HepG2 (cell line): ENCODE results near the gene LEMD1. TPM values are rescaled to one million over a fixed set of nuclear protein-coding genes. Genes with fewer than 3 reads are reported as not detected.

ENCODE experiments used
- ATAC-seq: fragments of 200-7000 bp; cut with Tn5 transposase; 3 replicates; pipeline ENCODE4 v1.9.1; 2020; ENCODE audit warnings: mild to moderate bottlenecking, moderate library complexity
- BruUV-seq: library from RNA; stranded (reverse); fragments of 400-500 nt; replicated peaks from 2 replicates; lab custom pipeline; 2021; lab: Mats Ljungman, UMichigan
- CTCF ChIA-PET: fragments of 300-600 bp; formaldehyde crosslinking; extraction: SDS; loops from one replicate; lab custom pipeline; 2021; ENCODE audit warnings: low total read pairs, inconsistent platforms, low intra/inter-chr PET ratio; lab: Yijun Ruan, JAX
- POLR2A ChIA-PET: fragments of 350-600 bp; sonication (Branson Sonifier 250); formaldehyde crosslinking; loops from one replicate; lab custom pipeline; 2020; ENCODE audit warnings: antibody characterized with exemption, inconsistent platforms; lab: Yijun Ruan, JAX
- DNase-seq: peaks from one replicate; pipeline ENCODE4 v3.0.0-alpha.2; 2015; ENCODE audit warnings: low spot score
- FAIRE-seq: peaks from 3 replicates; lab custom pipeline; 2011; peaks lifted over from hg19 to GRCh38; lab: Jason Lieb, UNC
- H2AFZ ChIP-seq: one replicate; pipeline ENCODE4 v1.6.1; 2011; ENCODE audit warnings: low read length, inconsistent platforms
- H3K27ac ChIP-seq: fragments of 300-600 bp; 3 replicates; pipeline ENCODE4 v1.8.0; 2011; ENCODE audit warnings: mixed run types, mild to moderate bottlenecking, mixed read lengths, low read length, inconsistent platforms; ENCODE audit not compliant: insufficient read depth; ENCODE audit errors: extremely low read length
- H3K27me3 ChIP-seq, 2 experiments: fragments of 200-600 bp in 1 of 2; 2 replicates in 1 of 2; 3 replicates in 1 of 2; pipeline versions ENCODE4 v1.6.0 to v1.8.0; 2011; ENCODE audit warnings: low read length in 2 of 2, mild to moderate bottlenecking in 2 of 2, moderate library complexity in 2 of 2, inconsistent platforms in 1 of 2; ENCODE audit not compliant: insufficient read depth in 2 of 2, control insufficient read depth in 1 of 2
- H3K36me3 ChIP-seq, 2 experiments: fragments of 200-600 bp in 1 of 2; replicated peaks in 1 of 2; 2 replicates in 1 of 2; 3 replicates in 1 of 2; pipeline versions ENCODE4 v1.5.1 to v1.8.0; 2011; ENCODE audit warnings: low read length in 2 of 2, inconsistent platforms in 1 of 2; ENCODE audit not compliant: insufficient read depth in 2 of 2, control insufficient read depth in 1 of 2
- H3K4me1 ChIP-seq: 2 replicates; pipeline ENCODE4 v1.5.1; 2012; ENCODE audit warnings: low read length, inconsistent platforms; ENCODE audit not compliant: insufficient read depth
- H3K4me2 ChIP-seq: 2 replicates; pipeline ENCODE4 v1.6.0; 2011; ENCODE audit warnings: low read depth, low read length, inconsistent platforms
- H3K4me3 ChIP-seq, 3 experiments: fragments of 200-600 bp in 1 of 3; sonication (generic), shearing (Covaris generic) in 1 of 3; replicated peaks in 1 of 3; 2 replicates each; pipeline ENCODE4 v1.5.1; 2011 to 2016; ENCODE audit warnings: low read length in 3 of 3, inconsistent platforms in 2 of 3, low read depth in 2 of 3, mild to moderate bottlenecking in 2 of 3, control low read depth in 1 of 3, mixed read lengths in 1 of 3; ENCODE audit not compliant: insufficient read depth in 1 of 3
- H3K79me2 ChIP-seq: one replicate; pipeline ENCODE4 v1.6.1; 2011; ENCODE audit warnings: low read length, inconsistent platforms; ENCODE audit not compliant: insufficient read depth
- H3K9ac ChIP-seq: 2 replicates; pipeline ENCODE4 v1.6.0; 2011; ENCODE audit warnings: mild to moderate bottlenecking, low read depth, low read length, inconsistent platforms; ENCODE audit not compliant: insufficient read depth
- H3K9me3 ChIP-seq: 2 replicates; pipeline ENCODE4 v1.5.1; 2012; ENCODE audit warnings: mild to moderate bottlenecking, low read length
- H4K20me1 ChIP-seq: 2 replicates; pipeline ENCODE4 v1.6.0; 2011; ENCODE audit warnings: inconsistent platforms, mild to moderate bottlenecking, low read length, moderate library complexity; ENCODE audit not compliant: insufficient read depth
- ATF7-NPFF ChIP-seq: sonication (generic); formaldehyde crosslinking; IDR thresholded peaks from 2 replicates; pipeline ENCODE4 v1.8.1; 2023; ENCODE audit warnings: mild to moderate bottlenecking, low read depth, missing genetic modification reagents, moderate library complexity
- ETV5 ChIP-seq: IDR thresholded peaks from 2 replicates; pipeline ENCODE4 v1.6.1; 2018; ENCODE audit warnings: missing biosample characterization, missing genetic modification reagents, inconsistent platforms, borderline replicate concordance
- MATR3 ChIP-seq: sonication (generic); formaldehyde crosslinking; IDR thresholded peaks from 2 replicates; pipeline ENCODE4 v1.4.0; 2020; ENCODE audit warnings: missing genetic modification reagents
- RAD21 ChIP-seq: fragments of 450-650 bp; formaldehyde crosslinking; IDR thresholded peaks from 2 replicates; pipeline ENCODE4 v1.5.0; 2020; ENCODE audit warnings: mild to moderate bottlenecking
- TAF15 ChIP-seq: fragments of 200-400 bp; formaldehyde crosslinking; IDR thresholded peaks from one replicate; pipeline ENCODE4 v1.6.1; 2018; ENCODE audit warnings: mild to moderate bottlenecking, low read depth, low read length; ENCODE audit not compliant: poor library complexity, severe bottlenecking
- TFDP1 ChIP-seq: IDR thresholded peaks from 2 replicates; pipeline ENCODE4 v1.6.1; 2016; ENCODE audit warnings: missing compliant biosample characterization, missing genetic modification reagents, borderline replicate concordance
- TSC22D2 ChIP-seq: sonication (generic); formaldehyde crosslinking; IDR thresholded peaks from 2 replicates; pipeline ENCODE4 v1.5.1; 2020; ENCODE audit warnings: missing genetic modification reagents, mild to moderate bottlenecking, borderline replicate concordance
- ZNF101 ChIP-seq: sonication (generic); formaldehyde crosslinking; IDR thresholded peaks from 2 replicates; pipeline ENCODE4 v1.4.0; 2020; ENCODE audit warnings: mild to moderate bottlenecking, low read depth, missing genetic modification reagents, borderline replicate concordance
- ZNF253 ChIP-seq: sonication (generic); formaldehyde crosslinking; IDR thresholded peaks from 2 replicates; pipeline ENCODE4 v1.8.0; 2022; ENCODE audit warnings: mild to moderate bottlenecking, missing genetic modification reagents, borderline replicate concordance
- ZNF619 ChIP-seq: sonication (generic); formaldehyde crosslinking; IDR thresholded peaks from 2 replicates; pipeline ENCODE4 v1.4.0; 2020; ENCODE audit warnings: mild to moderate bottlenecking, missing genetic modification reagents
- WGBS: methylation state at CpG from one replicate; pipeline ENCODE4 v1.1.6; 2017; ENCODE audit warnings: low lambda C conversion rate; 5-methylcytosine and 5-hydroxymethylcytosine counted together
- in situ Hi-C: cut with HindIII; loops from 2 replicates; pipeline ENCODE4 v1.10.0; 2017; ENCODE audit warnings: low pct_unique_long_range_greater_than_20kb; ENCODE audit not compliant: extremely low pct_ligation_motif_present
- intact Hi-C: fragments of 100-400 bp; cut with micrococcal nuclease; formaldehyde crosslinking; loops from one replicate; pipeline ENCODE4 v1.10.0; 2022; ENCODE audit not compliant: unreplicated experiment
- polyA plus RNA-seq, 8 experiments: library from polyadenylated mRNA; depleted of rRNA in 3 of 8; stranded (reverse) in 7 of 8; unstranded in 1 of 8; fragments of >200 nt; fragmentation: Illumina TruSeq in 4 of 8; extraction: Trizol in 4 of 8; gene quantifications; 2 replicates each; pipeline versions ENCODE4 v1.2.1 to v1.2.3, GENCODE V29; 2011 to 2016; ENCODE audit warnings: low read depth in 4 of 8, missing spikeins in 1 of 8, mixed read lengths in 1 of 8; ENCODE audit not compliant: insufficient read depth in 1 of 8
- total RNA-seq, 5 experiments: library from RNA; depleted of rRNA; stranded (reverse); fragments of >200 nt; fragmentation: Illumina TruSeq; extraction: Trizol; gene quantifications; 2 replicates each; pipeline ENCODE4 v1.2.3, GENCODE V29; 2016; ENCODE audit warnings: low read depth in 1 of 5
- TF ChIP-seq, protein P1 (sequence below): sonication (generic); formaldehyde crosslinking; IDR thresholded peaks from 2 replicates; pipeline ENCODE4 v1.4.0; 2020; ENCODE audit warnings: missing genetic modification reagents, borderline replicate concordance
- TF ChIP-seq, protein P2 (sequence below): sonication (generic); formaldehyde crosslinking; IDR thresholded peaks from 2 replicates; pipeline ENCODE4 v1.5.1; 2020; ENCODE audit warnings: missing genetic modification reagents, mild to moderate bottlenecking, borderline replicate concordance
- TF ChIP-seq, protein P3 (sequence below): sonication (generic); formaldehyde crosslinking; IDR thresholded peaks from 2 replicates; pipeline ENCODE4 v1.4.0; 2020; ENCODE audit warnings: missing genetic modification reagents

LEMD1 gene
- total and polyA plus RNA-seq, 2 of the 13 experiments (the other 11 are each of a cell fraction or from before 2014, with no cell fraction given) = 1.4 to 2.3 TPM

DNA sequence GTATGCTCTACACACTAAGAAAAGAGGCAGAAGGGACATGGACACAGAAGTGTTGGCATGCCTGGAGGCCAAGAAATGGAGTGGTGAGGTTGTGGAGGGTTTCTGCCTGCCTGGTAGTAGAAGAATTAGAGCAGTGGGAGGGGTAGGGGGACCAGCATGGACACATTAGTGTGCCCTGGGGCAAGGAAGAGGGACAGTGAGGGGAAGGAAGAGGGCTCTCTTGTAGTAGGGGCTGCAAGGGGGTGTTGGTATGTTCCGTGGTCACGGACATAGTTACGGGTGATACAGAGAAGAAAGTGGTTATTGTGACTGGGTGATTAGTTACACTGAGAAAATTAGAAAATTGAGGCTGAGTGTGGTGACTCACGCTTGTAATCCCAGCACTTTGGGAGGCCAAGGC lies 23.3 kb downstream of the LEMD1 start (continued):
- TF ChIP-seq, protein P1, sequence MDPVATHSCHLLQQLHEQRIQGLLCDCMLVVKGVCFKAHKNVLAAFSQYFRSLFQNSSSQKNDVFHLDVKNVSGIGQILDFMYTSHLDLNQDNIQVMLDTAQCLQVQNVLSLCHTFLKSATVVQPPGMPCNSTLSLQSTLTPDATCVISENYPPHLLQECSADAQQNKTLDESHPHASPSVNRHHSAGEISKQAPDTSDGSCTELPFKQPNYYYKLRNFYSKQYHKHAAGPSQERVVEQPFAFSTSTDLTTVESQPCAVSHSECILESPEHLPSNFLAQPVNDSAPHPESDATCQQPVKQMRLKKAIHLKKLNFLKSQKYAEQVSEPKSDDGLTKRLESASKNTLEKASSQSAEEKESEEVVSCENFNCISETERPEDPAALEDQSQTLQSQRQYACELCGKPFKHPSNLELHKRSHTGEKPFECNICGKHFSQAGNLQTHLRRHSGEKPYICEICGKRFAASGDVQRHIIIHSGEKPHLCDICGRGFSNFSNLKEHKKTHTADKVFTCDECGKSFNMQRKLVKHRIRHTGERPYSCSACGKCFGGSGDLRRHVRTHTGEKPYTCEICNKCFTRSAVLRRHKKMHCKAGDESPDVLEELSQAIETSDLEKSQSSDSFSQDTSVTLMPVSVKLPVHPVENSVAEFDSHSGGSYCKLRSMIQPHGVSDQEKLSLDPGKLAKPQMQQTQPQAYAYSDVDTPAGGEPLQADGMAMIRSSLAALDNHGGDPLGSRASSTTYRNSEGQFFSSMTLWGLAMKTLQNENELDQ (CRISPR knock-in tag) = no peak
- TF ChIP-seq ZNF253 (no peak), TSC22D2 (CRISPR knock-in tag) (no peak)

DNA sequence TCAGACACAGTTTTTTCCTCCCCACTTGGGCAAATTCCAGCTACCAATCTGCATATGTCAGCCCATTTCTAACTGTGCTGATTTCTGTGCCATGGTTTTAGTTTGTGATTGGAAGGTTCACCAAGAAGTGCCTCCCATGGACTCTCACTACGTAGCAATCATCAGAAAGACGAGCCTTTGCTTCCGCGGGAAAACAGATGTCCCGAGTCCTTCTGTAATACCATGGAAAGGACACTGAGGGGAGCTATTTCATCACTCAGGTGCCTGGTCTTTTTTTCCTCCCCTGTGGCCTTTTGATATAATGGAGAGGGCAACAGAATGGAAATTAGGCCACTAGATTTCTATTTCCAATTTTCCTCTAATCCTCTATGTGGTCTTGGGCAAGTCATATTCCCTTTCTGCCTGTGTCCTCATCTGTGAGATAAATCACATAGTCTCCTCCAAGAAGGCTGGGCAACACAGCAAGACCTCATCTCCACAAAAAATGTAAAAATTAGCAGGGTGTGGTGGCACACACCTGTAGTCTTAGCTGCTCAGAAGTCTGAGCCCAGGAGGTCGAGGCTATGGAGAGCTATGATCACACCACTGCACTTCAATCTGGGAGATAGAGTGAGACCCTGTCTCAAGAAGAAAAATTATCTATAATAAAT lies 24.8 kb downstream of the LEMD1 start:
- Histone ChIP-seq H3K27ac (no peak overlapping the region), H3K27me3 (no peaks in the 10 kb centered on the region; a peak in 1 of 5 replicates), H4K20me1 (no peaks in the 10 kb centered on the region), H3K79me2 (no peaks in the 10 kb centered on the region), H3K9ac (no peak overlapping the region), H3K4me2 (no peak overlapping the region), H2AFZ (no peak overlapping the region), H3K4me3 (no peak overlapping the region), H3K36me3 (no peaks in the 10 kb centered on the region), H3K4me1 (peaks cover 12% of the 10 kb centered on the region), H3K9me3 (no peaks in the 10 kb centered on the region)
- in situ Hi-C loops = loop anchor here (5.0 kb wide), 2 partner anchors 90 to 125 kb away; no protein-coding TSS in a partner anchor
- ATAC-seq (peak; percentile 67), DNase-seq (peak; percentile 64), FAIRE-seq (peak; percentile 54)
- 0% methylated on average over 6 of the region's 6 CpGs for WGBS
- CTCF ChIA-PET = interaction anchor here (1.4 to 3.3 kb wide), 4 partner anchors 58 to 127 kb away, joined by 6 to 51 read pairs (median 14); no protein-coding TSS in a partner anchor
- intact Hi-C loops = loop anchor here (1.0 to 2.0 kb wide), 3 partner anchors 58 to 127 kb away; no protein-coding TSS in a partner anchor
- POLR2A ChIA-PET = interaction anchor here (1.3 kb wide), 1 partner anchor 88 kb away, joined by 6 read pairs; no protein-coding TSS in a partner anchor
- BruUV-seq = no TSS peak
- TF ChIP-seq TFDP1 (CRISPR knock-in tag) = peak; percentile 37; the same call in 1 of the 2 replicates
- TF ChIP-seq ETV5 (CRISPR knock-in tag) = 0 out of 2 replicates have a peak, but pooled peaks have one; percentile 16
- no peak for TF ChIP-seq ZNF619 (CRISPR knock-in tag)
- TF ChIP-seq, protein P2, sequence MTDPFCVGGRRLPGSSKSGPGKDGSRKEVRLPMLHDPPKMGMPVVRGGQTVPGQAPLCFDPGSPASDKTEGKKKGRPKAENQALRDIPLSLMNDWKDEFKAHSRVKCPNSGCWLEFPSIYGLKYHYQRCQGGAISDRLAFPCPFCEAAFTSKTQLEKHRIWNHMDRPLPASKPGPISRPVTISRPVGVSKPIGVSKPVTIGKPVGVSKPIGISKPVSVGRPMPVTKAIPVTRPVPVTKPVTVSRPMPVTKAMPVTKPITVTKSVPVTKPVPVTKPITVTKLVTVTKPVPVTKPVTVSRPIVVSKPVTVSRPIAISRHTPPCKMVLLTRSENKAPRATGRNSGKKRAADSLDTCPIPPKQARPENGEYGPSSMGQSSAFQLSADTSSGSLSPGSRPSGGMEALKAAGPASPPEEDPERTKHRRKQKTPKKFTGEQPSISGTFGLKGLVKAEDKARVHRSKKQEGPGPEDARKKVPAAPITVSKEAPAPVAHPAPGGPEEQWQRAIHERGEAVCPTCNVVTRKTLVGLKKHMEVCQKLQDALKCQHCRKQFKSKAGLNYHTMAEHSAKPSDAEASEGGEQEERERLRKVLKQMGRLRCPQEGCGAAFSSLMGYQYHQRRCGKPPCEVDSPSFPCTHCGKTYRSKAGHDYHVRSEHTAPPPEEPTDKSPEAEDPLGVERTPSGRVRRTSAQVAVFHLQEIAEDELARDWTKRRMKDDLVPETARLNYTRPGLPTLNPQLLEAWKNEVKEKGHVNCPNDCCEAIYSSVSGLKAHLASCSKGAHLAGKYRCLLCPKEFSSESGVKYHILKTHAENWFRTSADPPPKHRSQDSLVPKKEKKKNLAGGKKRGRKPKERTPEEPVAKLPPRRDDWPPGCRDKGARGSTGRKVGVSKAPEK (CRISPR knock-in tag) = no peak
- TF ChIP-seq ATF7-NPFF (CRISPR knock-in tag) = no peak
- TF ChIP-seq ZNF101 = no peak
- TF ChIP-seq TAF15 = no peak
- TF ChIP-seq, protein P3, sequence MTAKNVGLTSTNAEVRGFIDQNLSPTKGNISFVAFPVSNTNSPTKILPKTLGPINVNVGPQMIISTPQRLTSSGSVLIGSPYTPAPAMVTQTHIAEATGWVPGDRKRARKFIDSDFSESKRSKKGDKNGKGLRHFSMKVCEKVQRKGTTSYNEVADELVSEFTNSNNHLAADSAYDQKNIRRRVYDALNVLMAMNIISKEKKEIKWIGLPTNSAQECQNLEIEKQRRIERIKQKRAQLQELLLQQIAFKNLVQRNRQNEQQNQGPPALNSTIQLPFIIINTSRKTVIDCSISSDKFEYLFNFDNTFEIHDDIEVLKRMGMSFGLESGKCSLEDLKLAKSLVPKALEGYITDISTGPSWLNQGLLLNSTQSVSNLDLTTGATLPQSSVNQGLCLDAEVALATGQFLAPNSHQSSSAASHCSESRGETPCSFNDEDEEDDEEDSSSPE (CRISPR knock-in tag) = peak; percentile 43; the same call in 1 of the 2 replicates
- no peak for TF ChIP-seq MATR3
- TF ChIP-seq RAD21 (CRISPR knock-in tag) = peak; percentile 80
